Common myeloid progenitor, CD34-positive (primary cell): ENCODE results near the gene GMNN.

Source experiments
- CTCF ChIA-PET: fragments of 350-600 bp; sonication (Branson Sonifier 250); formaldehyde crosslinking; loops from one replicate; lab custom pipeline; 2021; ENCODE audit warnings: antibody characterized with exemption; lab: Charles Lee
- POLR2A ChIA-PET: fragments of 350-600 bp; sonication (Branson Sonifier 250); formaldehyde crosslinking; loops from one replicate; lab custom pipeline; 2021; ENCODE audit warnings: antibody characterized with exemption; lab: Charles Lee
- DNase-seq, 3 donors: peaks; one replicate each; pipeline versions ENCODE4 v3.0.0 to v3.0.0-alpha.2; 2013
- H3K27ac ChIP-seq, 2 experiments: 1 replicate in 1 of 2; 2 replicates in 1 of 2; pipeline ENCODE4 v1.7.0; 2013; ENCODE audit warnings: inconsistent platforms in 2 of 2, low read length in 2 of 2, mild to moderate bottlenecking in 2 of 2, low read depth in 1 of 2, moderate library complexity in 1 of 2; ENCODE audit not compliant: severe bottlenecking in 2 of 2, insufficient read depth in 1 of 2, poor library complexity in 1 of 2
- H3K27me3 ChIP-seq, 5 experiments: replicated peaks in 2 of 5; 1 replicate in 3 of 5; 2 replicates in 2 of 5; pipeline versions ENCODE4 v1.6.1 to v1.7.0; 2013; ENCODE audit warnings: low read length in 4 of 5, mild to moderate bottlenecking in 2 of 5, moderate library complexity in 2 of 5, inconsistent platforms in 1 of 5; ENCODE audit not compliant: insufficient read depth in 5 of 5, control insufficient read depth in 4 of 5
- H3K36me3 ChIP-seq, 4 experiments: 1 replicate in 2 of 4; 2 replicates in 2 of 4; pipeline versions ENCODE4 v1.6.1 to v1.7.0; 2013; ENCODE audit warnings: low read length in 3 of 4, control low read depth in 1 of 4, mild to moderate bottlenecking in 1 of 4; ENCODE audit not compliant: control insufficient read depth in 4 of 4, insufficient read depth in 4 of 4
- H3K4me1 ChIP-seq, 4 experiments: 1 replicate in 3 of 4; 2 replicates in 1 of 4; pipeline versions ENCODE4 v1.6.1 to v1.7.1; 2013; ENCODE audit warnings: low read length in 3 of 4, mild to moderate bottlenecking in 3 of 4, control low read depth in 1 of 4, inconsistent platforms in 1 of 4, moderate library complexity in 1 of 4; ENCODE audit not compliant: control insufficient read depth in 4 of 4, insufficient read depth in 4 of 4; ENCODE audit errors: control extremely low read depth in 1 of 4
- H3K4me3 ChIP-seq, 7 experiments: 1 replicate in 4 of 7; 2 replicates in 3 of 7; pipeline versions ENCODE4 v1.5.1 to v1.7.0; 2013; ENCODE audit warnings: mild to moderate bottlenecking in 7 of 7, low read length in 6 of 7, moderate library complexity in 6 of 7, inconsistent platforms in 2 of 7, low read depth in 2 of 7, control low read depth in 1 of 7; ENCODE audit not compliant: insufficient read depth in 4 of 7, control insufficient read depth in 1 of 7; ENCODE audit errors: extremely low read depth in 1 of 7
- H3K9me3 ChIP-seq, 5 experiments: 1 replicate in 4 of 5; 2 replicates in 1 of 5; pipeline versions ENCODE4 v1.6.1 to v1.7.1; 2013; ENCODE audit warnings: low read length in 4 of 5, mild to moderate bottlenecking in 2 of 5, inconsistent platforms in 1 of 5, low read depth in 1 of 5, moderate library complexity in 1 of 5; ENCODE audit not compliant: control insufficient read depth in 4 of 5, insufficient read depth in 2 of 5; ENCODE audit errors: control extremely low read depth in 1 of 5
- WGBS: methylation state at CpG from one replicate; pipeline ENCODE4 v1.1.5; 2013; ENCODE audit not compliant: insufficient coverage; 5-methylcytosine and 5-hydroxymethylcytosine counted together

GMNN gene

GRCh38 chr6:24766680-24767462 is 7.9 kb upstream of the GMNN start:
- H3K27ac ChIP-seq = no peak overlapping the region
- WGBS = 34% methylated on average over 4 of the region's 9 CpGs
- POLR2A ChIA-PET = no interaction called here
- H3K27me3 ChIP-seq = no peaks in the 10 kb centered on the region
- no peak overlapping the region for H3K4me3 ChIP-seq
- H3K4me1 ChIP-seq = no peaks in the 10 kb centered on the region
- no peaks in the 10 kb centered on the region for H3K9me3 ChIP-seq
- H3K36me3 ChIP-seq = no peaks in the 10 kb centered on the region
- DNase-seq = peak; percentile 50 to 65 (median 63)
- CTCF ChIA-PET = interaction anchor here (0.8 to 2.8 kb wide), 11 partner anchors 8 to 220 kb away, joined by 3 to 10 read pairs (median 3); no protein-coding TSS in a partner anchor

GRCh38 chr6:24768361-24768760 is 6.4 kb upstream of the GMNN start:
- DNase-seq = peak in 2 of 3 donors; percentile 29
- H3K9me3 ChIP-seq = no peaks in the 10 kb centered on the region
- no peaks in the 10 kb centered on the region for H3K4me1 ChIP-seq
- no peak overlapping the region for H3K27ac ChIP-seq
- WGBS = 100% methylated on average over 2 of the region's 5 CpGs
- no peaks in the 10 kb centered on the region for H3K36me3 ChIP-seq
- ChIA-PET POLR2A (no interaction called here), CTCF (interaction anchor here (1.6 kb wide), 1 partner anchor 25 kb away, joined by 4 read pairs; no protein-coding TSS in a partner anchor)
- H3K27me3 ChIP-seq = no peaks in the 10 kb centered on the region
- no peak overlapping the region for H3K4me3 ChIP-seq

GRCh38 chr6:24775520-24776058 is 852 bp downstream of the GMNN start:
- ChIA-PET POLR2A (interaction anchor here (0.7 kb wide), 1 partner anchor 56 kb away, joined by 3 read pairs; the partner anchor contains the start of gene C6orf62), CTCF (interaction anchor here (1.2 to 1.7 kb wide), 3 partner anchors 15 to 47 kb away, joined by 3 to 4 read pairs (median 3); no protein-coding TSS in a partner anchor)
- WGBS = 11% methylated on average over 16 of the region's 20 CpGs
- H3K4me1 ChIP-seq = peaks cover 7 to 36% (median 21%) of the 10 kb centered on the region in 4 experiments
- H3K36me3 ChIP-seq = peaks cover 0 to 19% (median 7%) of the 10 kb centered on the region in 4 experiments
- no peaks in the 10 kb centered on the region for H3K9me3 ChIP-seq
- peak; percentile 22 to 64 (median 54) for DNase-seq
- peak overlapping the region; percentile 94 to 100 (median 100) for H3K4me3 ChIP-seq
- H3K27ac ChIP-seq = peak overlapping the region in 1 of 2 experiments; percentile 91
- H3K27me3 ChIP-seq = no peaks in the 10 kb centered on the region

GRCh38 chr6:24777227-24777626 is 2.5 kb downstream of the GMNN start:
- CTCF ChIA-PET = interaction anchor here (1.0 to 1.3 kb wide), 3 partner anchors 10 to 13 kb away, joined by 3 to 4 read pairs (median 4); no protein-coding TSS in a partner anchor

DNA sequence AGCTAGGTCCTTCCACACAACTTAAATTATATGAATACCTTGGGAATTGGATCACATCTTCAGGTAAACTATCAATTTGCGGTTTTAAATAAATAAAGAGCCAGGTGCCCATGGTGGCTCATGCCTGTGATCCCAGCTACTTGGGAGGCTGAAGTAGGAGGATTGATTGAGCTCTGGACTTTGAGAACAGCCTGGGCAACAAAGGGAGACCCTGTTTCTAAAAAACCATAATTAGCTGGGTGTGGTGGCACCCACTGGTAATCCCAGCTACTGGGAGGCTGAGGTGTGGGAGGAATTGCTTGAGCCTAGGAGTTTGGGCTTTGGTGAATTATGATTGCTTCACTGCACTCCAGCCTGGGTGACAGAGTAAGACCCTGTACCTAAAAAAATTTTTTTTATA is 3.4 kb downstream of the GMNN start:
- POLR2A ChIA-PET = no interaction called here
- no peak for DNase-seq
- H3K27ac ChIP-seq = no peak overlapping the region
- WGBS = 33% methylated on average over 1 of the region's 1 CpG
- H3K27me3 ChIP-seq = no peaks in the 10 kb centered on the region
- peaks cover 7 to 39% (median 12%) of the 10 kb centered on the region in 4 experiments for H3K36me3 ChIP-seq
- CTCF ChIA-PET = interaction anchor here (1.0 to 1.3 kb wide), 2 partner anchors 12 to 17 kb away, joined by 3 to 4 read pairs; no protein-coding TSS in a partner anchor
- H3K9me3 ChIP-seq = no peaks in the 10 kb centered on the region
- peaks cover 7 to 36% (median 21%) of the 10 kb centered on the region in 4 experiments for H3K4me1 ChIP-seq
- H3K4me3 ChIP-seq = peak overlapping the region in 1 of 7 experiments; percentile 8

More at GRCh38 chr6:24777227-24777626, 2.5 kb downstream of the GMNN start:
- Histone ChIP-seq H3K27me3 (no peaks in the 10 kb centered on the region), H3K4me1 (peaks cover 7 to 36% (median 21%) of the 10 kb centered on the region in 4 experiments), H3K4me3 (peak overlapping the region in 1 of 7 experiments; percentile 100), H3K36me3 (peaks cover 6 to 31% (median 9%) of the 10 kb centered on the region in 4 experiments), H3K9me3 (no peaks in the 10 kb centered on the region), H3K27ac (peak overlapping the region in 1 of 2 experiments; percentile 14)
- POLR2A ChIA-PET = no interaction called here
- WGBS = no CpG with 5 or more reads among the region's 1 CpG
- DNase-seq = no peak

GRCh38 chr6:24778878-24779277 is 4.1 kb downstream of the GMNN start:
- H3K4me3 ChIP-seq = no peak overlapping the region
- peaks cover 7 to 36% (median 21%) of the 10 kb centered on the region in 4 experiments for H3K4me1 ChIP-seq
- no peak overlapping the region for H3K27ac ChIP-seq
- DNase-seq = no peak
- ChIA-PET CTCF (interaction anchor here (1.0 to 1.3 kb wide), 3 partner anchors 11 to 28 kb away, joined by 3 to 4 read pairs (median 4); no protein-coding TSS in a partner anchor), POLR2A (no interaction called here)
- H3K27me3 ChIP-seq = no peaks in the 10 kb centered on the region
- H3K36me3 ChIP-seq = peaks cover 7 to 45% (median 12%) of the 10 kb centered on the region in 4 experiments
- H3K9me3 ChIP-seq = no peaks in the 10 kb centered on the region
